Natural killer cell (primary cell): ENCODE measurements around the gene IZUMO2. TPM values are rescaled to one million over a fixed set of nuclear protein-coding genes. Genes with fewer than 3 reads are reported as not detected.

ENCODE experiments used
- ATAC-seq, 3 donors: fragments of 150-1000 bp in 2 of 3; fragments of 200-7000 bp in 1 of 3; cut with Tn5 transposase; 1 replicate in 1 of 3; 2 replicates in 2 of 3; pipeline ENCODE4 v1.10.0; 2021; ENCODE audit warnings: mild to moderate bottlenecking in 2 of 3, moderate library complexity in 2 of 3
- DNase-seq, 2 donors: peaks; one replicate each; pipeline versions ENCODE4 v3.0.0 to v3.0.0-alpha.2; 2013 to 2021; ENCODE audit warnings: mixed read lengths in 1 of 2
- H3K27ac ChIP-seq: one replicate; pipeline ENCODE4 v1.5.1; 2013; ENCODE audit warnings: mild to moderate bottlenecking, low read length
- H3K27me3 ChIP-seq: one replicate; pipeline ENCODE4 v1.6.1; 2013; ENCODE audit warnings: low read length; ENCODE audit not compliant: control insufficient read depth, insufficient read depth
- H3K36me3 ChIP-seq: one replicate; pipeline ENCODE4 v1.6.1; 2013; ENCODE audit warnings: low read length; ENCODE audit not compliant: control insufficient read depth, insufficient read depth
- H3K4me1 ChIP-seq: one replicate; pipeline ENCODE4 v1.6.1; 2013; ENCODE audit warnings: low read length; ENCODE audit not compliant: control insufficient read depth, insufficient read depth
- H3K4me3 ChIP-seq: one replicate; pipeline ENCODE4 v1.5.1; 2013; ENCODE audit warnings: low read length
- H3K9me3 ChIP-seq: one replicate; pipeline ENCODE4 v1.6.1; 2013; ENCODE audit warnings: low read length; ENCODE audit not compliant: control insufficient read depth, insufficient read depth
- H3K27ac Mint-ChIP-seq, 2 donors: one replicate each; pipeline ENCODE4 v1.8.0; 2022; ENCODE audit warnings: mild to moderate bottlenecking in 2 of 2, mixed read lengths in 2 of 2, moderate library complexity in 1 of 2
- H3K27me3 Mint-ChIP-seq, 2 donors: one replicate each; pipeline ENCODE4 v1.8.0; 2022; ENCODE audit warnings: low read depth in 2 of 2, mixed read lengths in 2 of 2
- H3K36me3 Mint-ChIP-seq: one replicate; pipeline ENCODE4 v1.8.0; 2022; ENCODE audit warnings: mixed read lengths
- H3K4me1 Mint-ChIP-seq, 2 donors: one replicate each; pipeline ENCODE4 v1.8.0; 2022; ENCODE audit warnings: mixed read lengths in 2 of 2
- H3K4me3 Mint-ChIP-seq: one replicate; pipeline ENCODE4 v1.8.0; 2022; ENCODE audit warnings: mild to moderate bottlenecking, moderate library complexity, mixed read lengths
- H3K9me3 Mint-ChIP-seq, 2 donors: one replicate each; pipeline ENCODE4 v1.8.0; 2022; ENCODE audit warnings: mixed read lengths in 2 of 2
- CTCF ChIP-seq: fragments of 200-600 bp; IDR thresholded peaks from one replicate; pipeline ENCODE4 v1.8.0; 2022; ENCODE audit warnings: antibody characterized with exemption
- WGBS: methylation state at CpG from one replicate; pipeline ENCODE4 v1.1.7; 2013; ENCODE audit warnings: missing lambda C conversion rate; ENCODE audit not compliant: insufficient coverage; 5-methylcytosine and 5-hydroxymethylcytosine counted together
- intact Hi-C: fragments of 100-400 bp; cut with micrococcal nuclease; formaldehyde crosslinking; loops from one replicate; pipeline ENCODE4 v1.14.2; 2022
- total RNA-seq, 4 donors: library from RNA; stranded (reverse); fragments of 120-200 nt in 1 of 4; gene quantifications; one replicate each; pipeline versions ENCODE4 v1.2.3 to v1.2.4, GENCODE V29; 2013 to 2022

Gene IZUMO2
- total RNA-seq, 3 donors from 2014 or later (not counting 1 experiment from before 2014, with no cell fraction given), result not detected

- DNase-seq, result no peak
- H3K4me1 ChIP-seq, result no peaks in the 10 kb centered on the region
- H3K27me3 Mint-ChIP-seq, result peaks cover 11 to 14% of the 10 kb centered on the region in 2 donors
- H3K9me3 Mint-ChIP-seq, result no peaks in the 10 kb centered on the region
- H3K9me3 ChIP-seq, result no peaks in the 10 kb centered on the region
- intact Hi-C loops, result no loop called here
- no peak overlapping the region for H3K27ac ChIP-seq
- H3K4me3 ChIP-seq, result no peak overlapping the region
- H3K4me1 Mint-ChIP-seq, result no peaks in the 10 kb centered on the region
- no peak overlapping the region for H3K27ac Mint-ChIP-seq
- H3K27me3 ChIP-seq, result no peaks in the 10 kb centered on the region
- no peaks in the 10 kb centered on the region for H3K36me3 Mint-ChIP-seq
- 73% methylated on average over 2 of the region's 4 CpGs for WGBS
- no peak for ATAC-seq
- no peaks in the 10 kb centered on the region for H3K36me3 ChIP-seq
- no peak overlapping the region for H3K4me3 Mint-ChIP-seq
- TF ChIP-seq CTCF, result no peak
These were observed 28.1 kb upstream of the IZUMO2 start for GRCh38 chr19:50191216-50191615.

- ATAC-seq, result no peak
- no peaks in the 10 kb centered on the region for H3K36me3 ChIP-seq
- H3K4me3 ChIP-seq, result no peak overlapping the region
- no peaks in the 10 kb centered on the region for H3K27me3 ChIP-seq
- Mint-ChIP-seq H3K9me3 (no peaks in the 10 kb centered on the region), H3K4me1 (no peaks in the 10 kb centered on the region), H3K4me3 (no peak overlapping the region), H3K27me3 (peaks cover 10% of the 10 kb centered on the region in 2 donors), H3K27ac (no peak overlapping the region), H3K36me3 (no peaks in the 10 kb centered on the region)
- TF ChIP-seq CTCF, result no peak
- WGBS, result 69% methylated on average over 7 of the region's 8 CpGs
- intact Hi-C loops, result no loop called here
- no peak for DNase-seq
- H3K4me1 ChIP-seq, result no peaks in the 10 kb centered on the region
- no peaks in the 10 kb centered on the region for H3K9me3 ChIP-seq
- H3K27ac ChIP-seq, result no peak overlapping the region
These were observed 27.4 kb upstream of the IZUMO2 start for GRCh38 chr19:50190439-50190891.

GRCh38 chr19:50189331-50189730 is 26.2 kb upstream of the IZUMO2 start:
- H3K36me3 ChIP-seq, result no peaks in the 10 kb centered on the region
- no peak overlapping the region for H3K4me3 Mint-ChIP-seq
- intact Hi-C loops, result no loop called here

More at GRCh38 chr19:50189331-50189730, 26.2 kb upstream of the IZUMO2 start:
- H3K27me3 ChIP-seq, result no peaks in the 10 kb centered on the region
- no peak overlapping the region for H3K27ac ChIP-seq
- no peak overlapping the region for H3K27ac Mint-ChIP-seq
- ATAC-seq, result no peak
- DNase-seq, result no peak
- H3K4me3 ChIP-seq, result no peak overlapping the region
- H3K4me1 Mint-ChIP-seq, result no peaks in the 10 kb centered on the region
- no peaks in the 10 kb centered on the region for H3K9me3 ChIP-seq
- H3K27me3 Mint-ChIP-seq, result peaks cover 10% of the 10 kb centered on the region in 2 donors
- no peak for TF ChIP-seq CTCF
- no peaks in the 10 kb centered on the region for H3K9me3 Mint-ChIP-seq
- whole genome bisulfite sequencing, result 76% methylated on average over 8 of the region's 8 CpGs
- H3K4me1 ChIP-seq, result no peaks in the 10 kb centered on the region
- H3K36me3 Mint-ChIP-seq, result no peaks in the 10 kb centered on the region
